Activated CD8-positive, alpha-beta T cell treated with anti-CD3 and anti-CD28 coated beads for 36 hours (primary cell): ENCODE measurements around the gene HEATR1. TPM values are rescaled to one million over a fixed set of nuclear protein-coding genes. Genes with fewer than 3 reads are reported as not detected.

Experiments
- ATAC-seq: fragments of 200-7000 bp; cut with Tn5 transposase; one replicate; pipeline ENCODE4 v1.10.0; 2021; ENCODE audit warnings: mild to moderate bottlenecking, moderate library complexity
- CTCF ChIA-PET: fragments of 350-600 bp; sonication (Branson Sonifier 250); formaldehyde crosslinking; loops from one replicate; lab custom pipeline; 2021; ENCODE audit warnings: antibody characterized with exemption; lab: Charles Lee
- POLR2A ChIA-PET: fragments of 350-600 bp; sonication (Branson Sonifier 250); formaldehyde crosslinking; loops from one replicate; lab custom pipeline; 2021; ENCODE audit warnings: antibody characterized with exemption; lab: Charles Lee
- DNase-seq: peaks from one replicate; pipeline ENCODE4 v3.0.0-alpha.2; 2020
- H3K27ac Mint-ChIP-seq: one replicate; pipeline ENCODE4 v1.8.0; 2021; ENCODE audit warnings: mild to moderate bottlenecking, mixed read lengths
- H3K27me3 Mint-ChIP-seq: one replicate; pipeline ENCODE4 v1.8.0; 2021; ENCODE audit warnings: mixed read lengths
- H3K36me3 Mint-ChIP-seq: one replicate; pipeline ENCODE4 v1.8.0; 2021; ENCODE audit warnings: low read depth, mixed read lengths
- H3K4me1 Mint-ChIP-seq: one replicate; pipeline ENCODE4 v1.8.0; 2021; ENCODE audit warnings: low read depth, mixed read lengths
- H3K4me3 Mint-ChIP-seq: one replicate; pipeline ENCODE4 v1.8.0; 2021; ENCODE audit warnings: mild to moderate bottlenecking, moderate library complexity, mixed read lengths
- H3K9me3 Mint-ChIP-seq: one replicate; pipeline ENCODE4 v1.8.0; 2021; ENCODE audit warnings: mixed read lengths
- CTCF ChIP-seq: fragments of 200-600 bp; IDR thresholded peaks from one replicate; pipeline ENCODE4 v1.8.0; 2022; ENCODE audit warnings: antibody characterized with exemption, mild to moderate bottlenecking
- intact Hi-C: fragments of 100-400 bp; cut with micrococcal nuclease; formaldehyde crosslinking; loops from one replicate; pipeline ENCODE4 v1.10.0; 2022
- total RNA-seq, 2 experiments: library from RNA; stranded (reverse); gene quantifications; one replicate each; pipeline ENCODE4 v1.2.3, GENCODE V29; 2021

Gene HEATR1
- total RNA-seq, 2 experiments from 2014 or later, result 80.9 to 81.7 TPM

DNA sequence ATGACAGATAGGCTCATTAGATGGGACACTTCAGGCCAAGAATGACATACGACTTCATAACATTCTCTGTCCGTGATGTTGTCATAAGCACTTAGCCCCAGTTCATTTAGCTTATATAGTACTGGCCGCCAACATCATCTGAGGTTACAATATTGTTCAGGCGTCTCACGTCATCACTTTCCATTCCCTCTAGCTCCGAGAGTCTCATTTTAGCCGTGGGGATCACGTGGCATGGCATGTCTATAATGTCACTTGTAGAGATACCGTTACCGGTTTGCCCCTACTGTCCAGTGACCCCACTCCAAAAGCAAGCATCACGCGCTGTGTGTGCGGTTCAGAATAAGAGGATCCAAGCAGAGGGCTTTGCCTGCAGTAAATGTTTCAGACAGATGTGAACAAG lies 34.6 kb upstream of the HEATR1 start:
- intact Hi-C loops, result no loop called here
- Mint-ChIP-seq H3K4me1 (no peaks in the 10 kb centered on the region), H3K27me3 (peaks cover 11% of the 10 kb centered on the region), H3K27ac (no peak overlapping the region), H3K36me3 (no peaks in the 10 kb centered on the region), H3K4me3 (no peak overlapping the region), H3K9me3 (no peaks in the 10 kb centered on the region)
- DNase-seq, result no peak
- POLR2A ChIA-PET, result no interaction called here
- CTCF ChIA-PET, result interaction anchor here (1.3 kb wide), 1 partner anchor 120 kb away, joined by 3 read pairs; no protein-coding TSS in a partner anchor
- TF ChIP-seq CTCF, result no peak
- ATAC-seq, result no peak

DNA sequence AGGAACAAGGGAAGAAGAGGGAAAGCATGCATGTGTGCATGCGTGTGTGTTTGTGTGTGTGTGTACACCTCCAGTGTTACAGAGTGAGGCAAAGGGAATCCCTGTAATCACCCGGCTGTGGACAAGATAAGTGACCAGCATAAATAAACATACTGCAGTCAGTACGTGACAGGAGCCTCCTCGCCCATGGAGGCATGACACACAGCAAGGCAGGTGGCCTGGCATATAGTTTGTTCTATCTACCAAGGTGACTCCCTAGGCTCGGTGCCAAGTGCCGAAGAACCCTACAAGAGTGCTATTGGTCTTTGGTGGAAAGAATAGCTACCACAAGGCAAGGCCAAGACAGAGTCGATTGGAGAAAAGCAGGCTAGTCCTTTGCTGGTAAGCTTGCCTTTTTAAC lies 31.7 kb upstream of the HEATR1 start:
- no peak overlapping the region for H3K4me3 Mint-ChIP-seq
- CTCF ChIA-PET, result no interaction called here

GRCh38 chr1:236627727-236628408 lies 23.6 kb upstream of the HEATR1 start:
- DNase-seq (no peak), ATAC-seq (no peak)
- ChIA-PET POLR2A (no interaction called here), CTCF (no interaction called here)
- intact Hi-C loops, result no loop called here
- TF ChIP-seq CTCF, result no peak
- H3K4me3 Mint-ChIP-seq, result no peak overlapping the region
- peaks cover 18% of the 10 kb centered on the region for H3K27me3 Mint-ChIP-seq
- no peaks in the 10 kb centered on the region for H3K4me1 Mint-ChIP-seq
- H3K27ac Mint-ChIP-seq, result no peak overlapping the region
- peaks cover under 1% of the 10 kb centered on the region for H3K9me3 Mint-ChIP-seq
- no peaks in the 10 kb centered on the region for H3K36me3 Mint-ChIP-seq

More for the DNA sequence above, 31.7 kb upstream of the HEATR1 start:
- POLR2A ChIA-PET, result no interaction called here
- intact Hi-C loops, result no loop called here
- Mint-ChIP-seq H3K4me1 (no peaks in the 10 kb centered on the region), H3K9me3 (no peaks in the 10 kb centered on the region), H3K36me3 (no peaks in the 10 kb centered on the region), H3K27me3 (peaks cover 14% of the 10 kb centered on the region), H3K27ac (no peak overlapping the region)
- ATAC-seq (no peak), DNase-seq (no peak)
- TF ChIP-seq CTCF, result no peak

- no peak overlapping the region for H3K4me3 Mint-ChIP-seq
- no peak for TF ChIP-seq CTCF
- intact Hi-C loops, result no loop called here
- no peaks in the 10 kb centered on the region for H3K4me1 Mint-ChIP-seq
- no peak for ATAC-seq
- ChIA-PET POLR2A (no interaction called here), CTCF (no interaction called here)
- peaks cover 28% of the 10 kb centered on the region for H3K27me3 Mint-ChIP-seq
- DNase-seq, result no peak
- peaks cover 7% of the 10 kb centered on the region for H3K9me3 Mint-ChIP-seq
- H3K36me3 Mint-ChIP-seq, result no peaks in the 10 kb centered on the region
- H3K27ac Mint-ChIP-seq, result no peak overlapping the region
Observed at GRCh38 chr1:236623371-236624166, 19.3 kb upstream of the HEATR1 start.

- Mint-ChIP-seq H3K27ac (no peak overlapping the region), H3K4me3 (no peak overlapping the region), H3K27me3 (peaks cover 31% of the 10 kb centered on the region), H3K4me1 (no peaks in the 10 kb centered on the region), H3K9me3 (peaks cover 7% of the 10 kb centered on the region), H3K36me3 (no peaks in the 10 kb centered on the region)
- intact Hi-C loops, result no loop called here
- ChIA-PET POLR2A (no interaction called here), CTCF (no interaction called here)
- no peak for DNase-seq
- no peak for TF ChIP-seq CTCF
- no peak for ATAC-seq
Observed at GRCh38 chr1:236622407-236622806, 18.1 kb upstream of the HEATR1 start.
